SJCRH30 (cell line): ENCODE measurements around the gene PPFIBP1. TPM values are rescaled to one million over a fixed set of nuclear protein-coding genes. Genes with fewer than 3 reads are reported as not detected.
"Not testable (repeated sequence)": the region's sequence is repeated elsewhere in the genome, so short reads cannot be mapped to it uniquely, and the experiment has no call there.

Experiments used
- DNase-seq, 2 experiments: peaks; one replicate each; pipeline ENCODE4 v3.0.0-alpha.2; 2015 to 2020
- H3K27ac ChIP-seq: fragments of 250-450 bp; sonication (Bioruptor Pico); 2 replicates; pipeline ENCODE4 v1.5.1; 2020; ENCODE audit warnings: mild to moderate bottlenecking, moderate library complexity
- H3K27me3 ChIP-seq: fragments of 250-450 bp; sonication (Bioruptor Pico); 2 replicates; pipeline ENCODE4 v1.5.1; 2020; ENCODE audit warnings: mild to moderate bottlenecking, moderate library complexity
- H3K36me3 ChIP-seq: fragments of 250-450 bp; sonication (Bioruptor Pico); 2 replicates; pipeline ENCODE4 v1.5.1; 2020; ENCODE audit warnings: mild to moderate bottlenecking, moderate library complexity
- H3K4me1 ChIP-seq: fragments of 250-450 bp; sonication (Bioruptor Pico); 2 replicates; pipeline ENCODE4 v1.5.1; 2020; ENCODE audit warnings: mild to moderate bottlenecking, moderate library complexity
- H3K4me3 ChIP-seq: fragments of 250-450 bp; sonication (Bioruptor Pico); 2 replicates; pipeline ENCODE4 v1.5.1; 2020; ENCODE audit warnings: mild to moderate bottlenecking, moderate library complexity
- H3K9me3 ChIP-seq: fragments of 250-450 bp; sonication (Bioruptor Pico); replicated peaks from 2 replicates; pipeline ENCODE4 v1.5.1; 2020; ENCODE audit warnings: mild to moderate bottlenecking, moderate library complexity
- total RNA-seq: library from RNA; depleted of rRNA; stranded (reverse); fragments of >200 nt; shearing (Covaris generic); gene quantifications from 2 replicates; pipeline ENCODE4 v1.2.3, GENCODE V29; 2014

Gene PPFIBP1
- total RNA-seq, 1 experiment from 2014 or later: 53.5 TPM

GRCh38 chr12:27642361-27642760 is 118.4 kb downstream of the PPFIBP1 start:
- not testable (repeated sequence) for DNase-seq, H3K36me3 ChIP-seq, H3K4me3 ChIP-seq, H3K9me3 ChIP-seq, H3K27ac ChIP-seq, H3K27me3 ChIP-seq
- peaks cover 10% of the 10 kb centered on the region for H3K4me1 ChIP-seq

GRCh38 chr12:27642892-27643291 is 118.9 kb downstream of the PPFIBP1 start:
- not testable (repeated sequence) for H3K4me3 ChIP-seq, H3K9me3 ChIP-seq, H3K36me3 ChIP-seq, DNase-seq, H3K27ac ChIP-seq, H3K27me3 ChIP-seq
- peaks cover 10% of the 10 kb centered on the region for H3K4me1 ChIP-seq

GRCh38 chr12:27644158-27644845 is 120.3 kb downstream of the PPFIBP1 start:
- no peak overlapping the region for H3K27ac ChIP-seq

GRCh38 chr12:27645671-27646070 is 121.7 kb downstream of the PPFIBP1 start:
- Histone ChIP-seq H3K36me3 (peaks cover 2% of the 10 kb centered on the region; the same call in 1 of the 2 replicates), H3K4me1 (peaks cover 10% of the 10 kb centered on the region), H3K9me3 (no peaks in the 10 kb centered on the region), H3K4me3 (peak overlapping the region; percentile 35), H3K27me3 (no peaks in the 10 kb centered on the region), H3K27ac (peak overlapping the region; percentile 45)
- DNase-seq: peak; percentile 55 to 85

More at GRCh38 chr12:27644158-27644845, 120.3 kb downstream of the PPFIBP1 start:
- Histone ChIP-seq H3K27me3 (no peaks in the 10 kb centered on the region), H3K36me3 (peaks cover 2% of the 10 kb centered on the region; the same call in 1 of the 2 replicates), H3K9me3 (no peaks in the 10 kb centered on the region), H3K4me3 (no peak overlapping the region), H3K4me1 (peaks cover 10% of the 10 kb centered on the region)
- DNase-seq: peak in 1 of 2 experiments; percentile 23

GRCh38 chr12:27646149-27646548 is 122.1 kb downstream of the PPFIBP1 start:
- H3K27me3 ChIP-seq: no peaks in the 10 kb centered on the region
- peaks cover 2% of the 10 kb centered on the region; the same call in 1 of the 2 replicates for H3K36me3 ChIP-seq
- H3K27ac ChIP-seq: peak overlapping the region; percentile 45
- DNase-seq: no peak
- H3K9me3 ChIP-seq: no peaks in the 10 kb centered on the region
- H3K4me3 ChIP-seq: peak overlapping the region; percentile 35
- peaks cover 10% of the 10 kb centered on the region for H3K4me1 ChIP-seq

- no peaks in the 10 kb centered on the region for H3K9me3 ChIP-seq
- no peak overlapping the region for H3K27ac ChIP-seq
- DNase-seq: no peak
- H3K27me3 ChIP-seq: no peaks in the 10 kb centered on the region
- H3K4me3 ChIP-seq: no peak overlapping the region
- H3K36me3 ChIP-seq: peaks cover 2% of the 10 kb centered on the region; the same call in 1 of the 2 replicates
- H3K4me1 ChIP-seq: peaks cover 6% of the 10 kb centered on the region
Measured at GRCh38 chr12:27650011-27650410, 126.0 kb downstream of the PPFIBP1 start.

GRCh38 chr12:27651201-27651600 is 127.2 kb downstream of the PPFIBP1 start:
- Histone ChIP-seq H3K27ac (no peak overlapping the region), H3K36me3 (peaks cover 2% of the 10 kb centered on the region; the same call in 1 of the 2 replicates), H3K4me3 (no peak overlapping the region), H3K27me3 (no peaks in the 10 kb centered on the region), H3K9me3 (no peaks in the 10 kb centered on the region), H3K4me1 (no peaks in the 10 kb centered on the region; the same call in 1 of the 2 replicates)
- DNase-seq: no peak

GRCh38 chr12:27652174-27652763 is 128.3 kb downstream of the PPFIBP1 start:
- H3K27ac ChIP-seq: no peak overlapping the region
- H3K36me3 ChIP-seq: peaks cover 4% of the 10 kb centered on the region; the same call in 1 of the 2 replicates
- no peak overlapping the region for H3K4me3 ChIP-seq
- H3K4me1 ChIP-seq: no peaks in the 10 kb centered on the region
- DNase-seq: peak; percentile 72 to 92
- no peaks in the 10 kb centered on the region for H3K27me3 ChIP-seq
- no peaks in the 10 kb centered on the region for H3K9me3 ChIP-seq

- DNase-seq: no peak
- no peaks in the 10 kb centered on the region for H3K4me1 ChIP-seq
- no peaks in the 10 kb centered on the region for H3K27me3 ChIP-seq
- H3K4me3 ChIP-seq: no peak overlapping the region
- H3K9me3 ChIP-seq: no peaks in the 10 kb centered on the region
- H3K27ac ChIP-seq: no peak overlapping the region
- H3K36me3 ChIP-seq: peaks cover 8% of the 10 kb centered on the region; the same call in 1 of the 2 replicates
Measured at GRCh38 chr12:27653661-27654060, 129.7 kb downstream of the PPFIBP1 start.

- H3K36me3 ChIP-seq, H3K4me1 ChIP-seq, H3K27ac ChIP-seq, H3K9me3 ChIP-seq, H3K4me3 ChIP-seq, DNase-seq, H3K27me3 ChIP-seq: not testable (repeated sequence)
Measured at GRCh38 chr12:27655476-27655875, 131.5 kb downstream of the PPFIBP1 start.

GRCh38 chr12:27657296-27657695 is 133.3 kb downstream of the PPFIBP1 start:
- Histone ChIP-seq H3K4me1 (no peaks in the 10 kb centered on the region), H3K27ac (no peak overlapping the region), H3K4me3 (no peak overlapping the region), H3K9me3 (no peaks in the 10 kb centered on the region), H3K27me3 (no peaks in the 10 kb centered on the region), H3K36me3 (peaks cover 16% of the 10 kb centered on the region)
- DNase-seq: no peak

GRCh38 chr12:27665704-27666103 is 141.7 kb downstream of the PPFIBP1 start:
- Histone ChIP-seq H3K9me3 (no peaks in the 10 kb centered on the region), H3K27me3 (no peaks in the 10 kb centered on the region), H3K4me1 (no peaks in the 10 kb centered on the region), H3K27ac (no peak overlapping the region), H3K36me3 (peaks cover 21% of the 10 kb centered on the region), H3K4me3 (no peak overlapping the region)
- no peak for DNase-seq

- Histone ChIP-seq H3K4me1 (no peaks in the 10 kb centered on the region), H3K9me3 (no peaks in the 10 kb centered on the region), H3K4me3 (no peak overlapping the region), H3K27ac (no peak overlapping the region), H3K27me3 (no peaks in the 10 kb centered on the region), H3K36me3 (peaks cover 21% of the 10 kb centered on the region)
- no peak for DNase-seq
Measured at GRCh38 chr12:27666510-27666909, 142.5 kb downstream of the PPFIBP1 start.

GRCh38 chr12:27667540-27667939 is 143.5 kb downstream of the PPFIBP1 start:
- DNase-seq: no peak
- Histone ChIP-seq H3K4me3 (no peak overlapping the region), H3K4me1 (no peaks in the 10 kb centered on the region), H3K36me3 (peaks cover 11% of the 10 kb centered on the region), H3K9me3 (no peaks in the 10 kb centered on the region), H3K27ac (no peak overlapping the region), H3K27me3 (no peaks in the 10 kb centered on the region)

- DNase-seq: no peak
- Histone ChIP-seq H3K4me3 (no peak overlapping the region), H3K4me1 (peaks cover 3% of the 10 kb centered on the region; the same call in 1 of the 2 replicates), H3K27me3 (no peaks in the 10 kb centered on the region), H3K9me3 (no peaks in the 10 kb centered on the region), H3K27ac (no peak overlapping the region), H3K36me3 (peaks cover 21% of the 10 kb centered on the region)
Measured at GRCh38 chr12:27672051-27672450, 148.0 kb downstream of the PPFIBP1 start.
